Smooth muscle cell (in vitro differentiated cells): Measurements from ENCODE around the gene SLC9C2. TPM values are rescaled to one million over a fixed set of nuclear protein-coding genes. Genes with fewer than 3 reads are reported as not detected.
"Not testable (repeated sequence)": the region's sequence is repeated elsewhere in the genome, so short reads cannot be mapped to it uniquely, and the experiment has no call there.

Experiments used
- DNase-seq: peaks from one replicate; lab custom pipeline; 2025; ENCODE audit not compliant: unreplicated experiment; lab: John Stamatoyannopoulos, UW
- H2AFZ ChIP-seq: fragments of 200-600 bp; sonication (generic); 2 replicates; pipeline ENCODE4 v1.6.0; 2016; ENCODE audit warnings: antibody characterized with exemption, low read depth, mild to moderate bottlenecking
- H3F3A ChIP-seq: fragments of 200-600 bp; sonication (generic); 2 replicates; pipeline ENCODE4 v1.6.0; 2017; ENCODE audit warnings: antibody characterized with exemption, low read depth
- H3K27ac ChIP-seq: fragments of 200-600 bp; sonication (generic); 2 replicates; pipeline ENCODE4 v1.5.1; 2016; ENCODE audit warnings: low read depth, mild to moderate bottlenecking
- H3K27me3 ChIP-seq: fragments of 200-600 bp; sonication (generic); 2 replicates; pipeline ENCODE4 v1.6.1; 2016; ENCODE audit warnings: low read depth, mild to moderate bottlenecking
- H3K36me3 ChIP-seq: fragments of 200-600 bp; sonication (generic); 2 replicates; pipeline ENCODE4 v1.5.1; 2016; ENCODE audit warnings: low read depth
- H3K4me1 ChIP-seq: fragments of 200-600 bp; sonication (generic); 2 replicates; pipeline ENCODE4 v1.5.1; 2016; ENCODE audit warnings: low read depth
- H3K4me2 ChIP-seq: fragments of 200-600 bp; sonication (generic); 2 replicates; pipeline ENCODE4 v1.6.0; 2016; ENCODE audit warnings: mild to moderate bottlenecking
- H3K4me3 ChIP-seq: fragments of 200-600 bp; sonication (generic); 2 replicates; pipeline ENCODE4 v1.5.1; 2016; ENCODE audit warnings: mild to moderate bottlenecking
- H3K79me2 ChIP-seq: fragments of 200-600 bp; sonication (generic); 2 replicates; pipeline ENCODE4 v1.6.0; 2016; ENCODE audit warnings: low read depth, mild to moderate bottlenecking
- H3K9ac ChIP-seq: fragments of 200-600 bp; sonication (generic); 2 replicates; pipeline ENCODE4 v1.6.0; 2016; ENCODE audit warnings: low read depth
- H3K9me3 ChIP-seq: fragments of 200-600 bp; sonication (generic); replicated peaks from 2 replicates; pipeline ENCODE4 v1.5.1; 2016; ENCODE audit warnings: low read depth
- H4K20me1 ChIP-seq: fragments of 200-600 bp; sonication (generic); 2 replicates; pipeline ENCODE4 v1.6.0; 2016; ENCODE audit warnings: low read depth
- CTCF ChIP-seq: fragments of 200-600 bp; sonication (generic); IDR thresholded peaks from 2 replicates; pipeline ENCODE4 v1.5.1; 2017; ENCODE audit warnings: borderline replicate concordance, mild to moderate bottlenecking, antibody characterized with exemption; ENCODE audit not compliant: insufficient read depth, poor library complexity, severe bottlenecking
- WGBS: methylation state at CpG from one replicate; pipeline ENCODE4 v1.1.7; 2016; ENCODE audit warnings: low lambda C conversion rate; 5-methylcytosine and 5-hydroxymethylcytosine counted together
- polyA plus RNA-seq: library from polyadenylated mRNA; unstranded; fragments of >200 nt; fragmentation: Nextera tagmentation; extraction: Ambion mirVana; gene quantifications from 2 replicates; pipeline ENCODE4 v1.2.1, GENCODE V29; 2016
- total RNA-seq: library from RNA; depleted of rRNA; stranded (reverse); fragments of >200 nt; gene quantifications from 2 replicates; pipeline ENCODE4 v1.2.3, GENCODE V29; 2014

SLC9C2 gene
- total and polyA plus RNA-seq, 2 experiments from 2014 or later: 0.35 TPM; not detected in 1

- H3F3A ChIP-seq: no peaks in the 10 kb centered on the region
- no peak overlapping the region for H3K4me2 ChIP-seq
- H3K27me3 ChIP-seq: no peaks in the 10 kb centered on the region
- no peak overlapping the region for H3K27ac ChIP-seq
- H3K79me2 ChIP-seq: no peaks in the 10 kb centered on the region
- no peak overlapping the region for H3K9ac ChIP-seq
- no peak for TF ChIP-seq CTCF
- no peak for DNase-seq
- no peaks in the 10 kb centered on the region for H3K36me3 ChIP-seq
- peak overlapping the region; percentile 23 for H2AFZ ChIP-seq
- H3K9me3 ChIP-seq: no peaks in the 10 kb centered on the region
- no peak overlapping the region for H3K4me3 ChIP-seq
- no peaks in the 10 kb centered on the region for H4K20me1 ChIP-seq
- peaks cover 4% of the 10 kb centered on the region for H3K4me1 ChIP-seq
- 76% methylated on average over 3 of the region's 3 CpGs for WGBS
These were observed 26.0 kb upstream of the SLC9C2 start for GRCh38 chr1:173628888-173629287.

GRCh38 chr1:173627269-173627668, 24.4 kb upstream of the SLC9C2 start:
- H3K9me3 ChIP-seq: no peaks in the 10 kb centered on the region
- H3K36me3 ChIP-seq: no peaks in the 10 kb centered on the region
- no peak for TF ChIP-seq CTCF
- no peak overlapping the region for H2AFZ ChIP-seq
- H3K4me3 ChIP-seq: no peak overlapping the region
- no peaks in the 10 kb centered on the region for H3F3A ChIP-seq
- DNase-seq: no peak
- H3K27ac ChIP-seq: no peak overlapping the region
- no peaks in the 10 kb centered on the region for H4K20me1 ChIP-seq
- H3K27me3 ChIP-seq: no peaks in the 10 kb centered on the region
- no peak overlapping the region for H3K9ac ChIP-seq
- H3K79me2 ChIP-seq: no peaks in the 10 kb centered on the region
- peaks cover 4% of the 10 kb centered on the region for H3K4me1 ChIP-seq
- H3K4me2 ChIP-seq: no peak overlapping the region

GRCh38 chr1:173616859-173617258, 14.0 kb upstream of the SLC9C2 start:
- H3K27me3 ChIP-seq: no peaks in the 10 kb centered on the region
- H3F3A ChIP-seq: no peaks in the 10 kb centered on the region
- DNase-seq: no peak
- WGBS: 88% methylated on average over 4 of the region's 4 CpGs
- no peak overlapping the region for H3K4me3 ChIP-seq
- H3K9ac ChIP-seq: no peak overlapping the region
- no peaks in the 10 kb centered on the region for H3K79me2 ChIP-seq
- H2AFZ ChIP-seq: no peak overlapping the region
- no peak overlapping the region for H3K4me2 ChIP-seq
- no peaks in the 10 kb centered on the region for H3K36me3 ChIP-seq
- no peaks in the 10 kb centered on the region for H4K20me1 ChIP-seq
- H3K9me3 ChIP-seq: no peaks in the 10 kb centered on the region
- no peak overlapping the region for H3K27ac ChIP-seq
- H3K4me1 ChIP-seq: no peaks in the 10 kb centered on the region
- no peak for TF ChIP-seq CTCF

- H3F3A ChIP-seq, H4K20me1 ChIP-seq, H3K36me3 ChIP-seq, DNase-seq, H3K79me2 ChIP-seq, H3K27me3 ChIP-seq, H3K9me3 ChIP-seq, H3K4me3 ChIP-seq, H3K27ac ChIP-seq, H2AFZ ChIP-seq, H3K9ac ChIP-seq, H3K4me2 ChIP-seq, H3K4me1 ChIP-seq: not testable (repeated sequence)
- 98% methylated on average over 19 of the region's 32 CpGs for WGBS
These were observed 10.2 kb upstream of the SLC9C2 start for GRCh38 chr1:173613086-173613485.
